Activated naive CD8-positive, alpha-beta T cell treated with anti-CD3 and anti-CD28 coated beads, Interleukin-2, amount 10 ng/mL, durations not matched to agents 7 days and 5 days (primary cell): ENCODE data around the gene TCEAL1. TPM values are rescaled to one million over a fixed set of nuclear protein-coding genes. Genes with fewer than 3 reads are reported as not detected.
"Not testable (repeated sequence)": the region's sequence is repeated elsewhere in the genome, so short reads cannot be mapped to it uniquely, and the experiment has no call there.

ENCODE experiments used
- ATAC-seq: fragments of 150-1000 bp; cut with Tn5 transposase; one replicate; pipeline ENCODE4 v1.10.0; 2021; ENCODE audit warnings: low read depth, moderate library complexity
- POLR2A ChIA-PET: fragments of 350-600 bp; sonication (Branson Sonifier 250); formaldehyde crosslinking; loops from one replicate; lab custom pipeline; 2021; ENCODE audit warnings: antibody characterized with exemption; lab: Charles Lee
- DNase-seq: peaks from one replicate; pipeline ENCODE4 v3.0.0; 2021
- H3K27ac Mint-ChIP-seq: one replicate; pipeline ENCODE4 v1.8.0; 2022; ENCODE audit warnings: mild to moderate bottlenecking, mixed read lengths
- H3K27me3 Mint-ChIP-seq: one replicate; pipeline ENCODE4 v1.8.0; 2022; ENCODE audit warnings: mild to moderate bottlenecking, moderate library complexity, mixed read lengths
- H3K36me3 Mint-ChIP-seq: one replicate; pipeline ENCODE4 v1.8.0; 2021; ENCODE audit warnings: mild to moderate bottlenecking, mixed read lengths
- H3K4me1 Mint-ChIP-seq: one replicate; pipeline ENCODE4 v1.8.0; 2021; ENCODE audit warnings: mixed read lengths
- H3K4me3 Mint-ChIP-seq: one replicate; pipeline ENCODE4 v1.8.0; 2022; ENCODE audit warnings: mild to moderate bottlenecking, moderate library complexity, mixed read lengths
- H3K9me3 Mint-ChIP-seq: one replicate; pipeline ENCODE4 v1.8.0; 2021; ENCODE audit warnings: mixed read lengths
- total RNA-seq, 2 experiments: library from RNA; stranded (reverse); gene quantifications; one replicate each; pipeline ENCODE4 v1.2.3, GENCODE V29; 2021

TCEAL1 gene
- total RNA-seq, 2 experiments from 2014 or later, result 10.1 TPM

DNA sequence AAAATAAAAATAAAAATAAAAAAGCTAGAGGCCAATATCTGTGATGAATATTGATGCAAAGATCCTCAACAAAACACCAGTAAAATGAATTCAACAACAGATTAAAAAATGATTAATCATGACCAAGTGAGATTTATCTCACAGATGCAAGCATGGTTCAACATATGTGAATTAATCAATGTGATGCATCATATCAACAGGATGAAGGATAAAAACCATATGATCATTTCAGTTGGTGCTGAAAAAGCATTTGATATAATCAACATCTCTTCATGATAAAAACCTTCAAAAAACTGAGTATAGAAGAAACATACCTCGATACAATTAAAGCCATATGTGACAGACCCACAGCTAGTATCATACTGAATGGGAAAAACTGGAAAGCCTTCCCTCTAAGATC, 18.9 kb downstream of the TCEAL1 start:
- Mint-ChIP-seq H3K27me3 (peaks cover 20% of the 10 kb centered on the region), H3K4me1 (no peaks in the 10 kb centered on the region), H3K9me3 (no peaks in the 10 kb centered on the region), H3K4me3 (no peak overlapping the region), H3K27ac (no peak overlapping the region), H3K36me3 (no peaks in the 10 kb centered on the region)
- POLR2A ChIA-PET, result no interaction called here
- DNase-seq (no peak), ATAC-seq (no peak)

DNA sequence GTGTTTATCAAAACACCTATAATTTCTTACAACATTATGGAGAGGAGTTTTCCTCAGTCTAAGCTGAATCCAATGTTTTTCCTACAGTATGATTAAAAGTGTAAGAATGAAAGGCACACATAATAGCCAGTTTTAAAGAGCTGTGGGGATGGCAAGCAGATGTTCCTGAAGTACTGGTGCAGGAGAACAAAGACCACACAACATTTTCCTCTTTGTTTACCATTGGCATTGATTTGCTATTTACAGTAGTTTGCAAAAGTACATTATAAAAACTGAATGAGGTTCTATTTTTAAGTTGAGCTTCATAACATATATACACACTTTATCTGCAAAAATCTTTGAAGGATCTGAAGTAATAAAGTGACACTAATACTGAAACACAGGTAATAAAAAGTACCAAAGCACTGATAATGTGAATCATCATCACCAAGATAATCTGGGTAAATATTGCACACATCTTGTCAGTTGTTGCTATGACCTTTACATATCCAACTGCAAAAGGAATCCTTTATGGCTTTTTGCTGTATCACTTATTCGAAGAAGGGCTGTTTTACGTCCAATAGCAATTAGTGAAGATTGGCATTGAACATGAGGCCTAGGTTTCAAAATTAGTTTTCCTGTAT, 22.5 kb downstream of the TCEAL1 start:
- DNase-seq, result no peak
- H3K27ac Mint-ChIP-seq, result no peak overlapping the region
- peaks cover 1% of the 10 kb centered on the region for H3K9me3 Mint-ChIP-seq
- no peaks in the 10 kb centered on the region for H3K36me3 Mint-ChIP-seq
- peaks cover 9% of the 10 kb centered on the region for H3K27me3 Mint-ChIP-seq
- H3K4me1 Mint-ChIP-seq, result peaks cover 2% of the 10 kb centered on the region
- no peak overlapping the region for H3K4me3 Mint-ChIP-seq
- no peak for ATAC-seq
- POLR2A ChIA-PET, result no interaction called here

DNA sequence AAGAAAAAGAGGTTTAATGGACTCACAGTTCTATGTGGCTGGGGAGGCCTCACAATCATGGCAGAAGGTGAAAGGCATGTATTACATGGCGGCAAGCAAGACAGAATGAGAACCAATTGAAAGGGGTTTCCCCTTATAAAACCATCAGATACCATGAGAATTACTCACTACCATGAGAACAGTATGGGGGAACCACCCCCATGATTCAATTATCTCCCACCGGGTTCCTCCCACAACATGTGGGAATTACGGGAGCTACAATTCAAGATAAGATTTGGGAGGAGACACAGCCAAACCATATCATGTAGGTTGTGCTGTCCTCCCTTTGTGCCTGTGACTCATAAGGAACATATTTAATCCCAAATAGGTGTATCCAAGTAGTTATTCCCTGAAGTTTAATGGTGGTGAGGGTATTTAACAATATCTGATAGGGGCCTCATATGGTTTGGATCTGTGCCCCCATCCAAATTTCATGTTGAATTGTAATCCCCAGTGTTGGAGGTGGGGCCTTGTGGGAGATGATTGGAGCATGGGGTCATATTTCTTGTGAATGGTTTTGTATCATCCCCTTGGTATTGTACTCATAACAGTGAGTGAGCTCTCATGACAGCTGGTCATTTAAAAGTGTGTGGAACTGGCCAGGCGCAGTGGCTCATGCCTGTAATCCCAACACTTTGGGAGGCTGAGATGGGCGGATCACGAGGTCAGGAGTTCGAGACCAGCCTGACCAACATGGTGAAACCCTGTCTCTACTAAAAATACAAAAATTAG, 26.6 kb downstream of the TCEAL1 start:
- H3K4me1 Mint-ChIP-seq, H3K4me3 Mint-ChIP-seq, POLR2A ChIA-PET, H3K27ac Mint-ChIP-seq, H3K27me3 Mint-ChIP-seq, H3K36me3 Mint-ChIP-seq, H3K9me3 Mint-ChIP-seq, ATAC-seq, DNase-seq: not testable (repeated sequence)

DNA sequence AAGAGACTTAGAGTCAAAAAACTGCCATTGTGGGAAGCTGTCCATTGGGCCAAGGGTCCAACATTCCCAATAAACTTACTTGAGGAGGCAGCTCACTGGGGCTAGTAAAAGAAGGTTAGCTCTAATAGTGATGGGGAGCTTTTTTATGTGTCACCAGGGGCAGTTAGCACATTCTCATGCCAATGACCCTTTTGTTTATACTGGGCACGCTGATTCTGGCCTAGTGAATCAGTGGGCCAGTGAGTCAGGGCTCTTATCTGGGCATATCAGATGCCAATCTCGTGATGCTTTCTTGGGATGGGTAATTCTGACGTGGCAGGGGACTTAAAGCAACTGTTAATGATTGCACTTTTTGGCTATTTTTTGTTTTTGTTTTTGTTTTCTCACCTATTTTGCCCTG, 27.8 kb downstream of the TCEAL1 start:
- Mint-ChIP-seq H3K27me3 (no peaks in the 10 kb centered on the region), H3K27ac (no peak overlapping the region), H3K4me1 (peaks cover 7% of the 10 kb centered on the region), H3K36me3 (peaks cover 2% of the 10 kb centered on the region), H3K9me3 (peaks cover 3% of the 10 kb centered on the region), H3K4me3 (no peak overlapping the region)
- DNase-seq (no peak), ATAC-seq (no peak)
- POLR2A ChIA-PET, result no interaction called here

DNA sequence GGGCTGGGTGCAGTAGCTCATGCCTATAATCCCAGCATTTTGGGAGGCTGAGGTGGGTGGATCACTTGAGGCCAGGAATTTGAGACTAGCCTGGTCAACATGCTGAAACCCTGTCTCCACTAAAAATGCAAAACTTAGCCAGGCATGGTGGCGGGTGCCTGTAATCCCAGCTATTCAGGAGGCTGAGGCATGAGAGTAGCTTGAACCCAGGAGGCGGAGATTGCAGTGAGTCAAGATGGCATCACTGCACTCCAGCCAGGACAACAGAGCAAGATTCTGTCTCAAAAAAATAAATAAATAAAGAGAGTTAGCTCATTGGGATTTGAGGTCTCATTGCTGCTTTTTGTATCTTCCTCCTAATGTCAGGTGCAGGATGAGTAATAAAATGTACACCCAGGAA, 28.3 kb downstream of the TCEAL1 start:
- H3K4me1 Mint-ChIP-seq, DNase-seq, ATAC-seq, H3K9me3 Mint-ChIP-seq, H3K36me3 Mint-ChIP-seq, H3K27me3 Mint-ChIP-seq, POLR2A ChIA-PET, H3K27ac Mint-ChIP-seq, H3K4me3 Mint-ChIP-seq: not testable (repeated sequence)

DNA sequence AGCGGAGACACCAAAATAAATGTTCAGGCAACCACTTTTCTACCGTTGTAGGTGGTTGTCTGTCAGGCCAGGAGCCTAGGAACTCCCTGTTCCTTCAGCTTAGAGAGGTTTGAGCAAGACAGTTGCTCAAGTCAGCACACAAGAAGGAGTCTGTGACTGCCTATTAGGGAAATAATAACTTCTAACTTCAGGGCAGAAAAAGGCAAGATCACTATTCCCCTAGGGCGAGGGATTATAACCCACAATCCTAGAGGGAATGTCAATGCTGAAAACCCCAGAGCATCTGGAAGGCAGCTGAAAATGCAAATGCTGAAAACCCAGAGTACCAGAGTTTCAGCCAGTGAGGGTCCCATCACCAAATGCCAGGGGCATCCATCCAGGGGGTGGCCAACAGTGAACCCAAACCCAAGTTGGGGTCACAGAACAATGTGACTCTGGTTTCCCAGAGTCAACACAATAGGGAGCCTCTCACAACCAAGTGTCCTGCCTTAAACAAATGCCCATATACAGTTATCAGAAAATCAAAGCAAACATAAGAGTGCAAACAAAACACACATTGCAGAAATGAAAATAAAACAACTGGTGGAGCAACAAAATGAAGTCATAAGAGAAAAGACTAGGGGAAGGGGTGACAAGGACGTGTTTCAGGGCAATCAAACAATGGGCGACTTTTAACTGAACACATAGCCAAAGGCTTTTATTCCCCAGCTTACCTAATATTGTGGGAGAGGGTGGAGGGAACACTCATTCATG, 30.1 kb downstream of the TCEAL1 start:
- peaks cover 3% of the 10 kb centered on the region for H3K9me3 Mint-ChIP-seq
- no peak for DNase-seq
- POLR2A ChIA-PET, result no interaction called here
- H3K27ac Mint-ChIP-seq, result no peak overlapping the region
- ATAC-seq, result no peak
- H3K27me3 Mint-ChIP-seq, result peaks cover 6% of the 10 kb centered on the region
- peaks cover 2% of the 10 kb centered on the region for H3K36me3 Mint-ChIP-seq
- no peak overlapping the region for H3K4me3 Mint-ChIP-seq
- H3K4me1 Mint-ChIP-seq, result peaks cover 7% of the 10 kb centered on the region

DNA sequence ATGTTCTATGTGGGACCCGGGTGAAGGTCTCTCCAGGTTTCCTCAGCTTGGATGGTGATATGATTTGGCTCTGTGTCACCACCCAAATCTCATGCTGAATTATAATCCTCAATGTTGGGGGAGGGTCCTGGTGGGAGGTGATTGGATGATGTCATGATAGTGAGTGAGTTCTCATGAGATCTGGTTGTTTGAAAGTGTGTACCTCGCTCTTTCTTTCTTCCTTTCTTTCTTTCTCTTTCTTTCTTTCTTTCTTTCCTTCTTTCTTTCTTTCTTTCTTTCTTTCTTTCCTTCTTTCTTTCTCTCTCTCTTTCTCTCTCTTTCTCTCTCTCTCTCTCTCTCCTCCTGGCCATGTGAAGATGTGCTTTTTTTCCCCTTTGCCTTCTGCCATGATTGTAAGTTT, 30.7 kb downstream of the TCEAL1 start:
- H3K27me3 Mint-ChIP-seq, ATAC-seq, H3K4me3 Mint-ChIP-seq, H3K9me3 Mint-ChIP-seq, H3K36me3 Mint-ChIP-seq, DNase-seq, POLR2A ChIA-PET, H3K27ac Mint-ChIP-seq, H3K4me1 Mint-ChIP-seq: not testable (repeated sequence)

DNA sequence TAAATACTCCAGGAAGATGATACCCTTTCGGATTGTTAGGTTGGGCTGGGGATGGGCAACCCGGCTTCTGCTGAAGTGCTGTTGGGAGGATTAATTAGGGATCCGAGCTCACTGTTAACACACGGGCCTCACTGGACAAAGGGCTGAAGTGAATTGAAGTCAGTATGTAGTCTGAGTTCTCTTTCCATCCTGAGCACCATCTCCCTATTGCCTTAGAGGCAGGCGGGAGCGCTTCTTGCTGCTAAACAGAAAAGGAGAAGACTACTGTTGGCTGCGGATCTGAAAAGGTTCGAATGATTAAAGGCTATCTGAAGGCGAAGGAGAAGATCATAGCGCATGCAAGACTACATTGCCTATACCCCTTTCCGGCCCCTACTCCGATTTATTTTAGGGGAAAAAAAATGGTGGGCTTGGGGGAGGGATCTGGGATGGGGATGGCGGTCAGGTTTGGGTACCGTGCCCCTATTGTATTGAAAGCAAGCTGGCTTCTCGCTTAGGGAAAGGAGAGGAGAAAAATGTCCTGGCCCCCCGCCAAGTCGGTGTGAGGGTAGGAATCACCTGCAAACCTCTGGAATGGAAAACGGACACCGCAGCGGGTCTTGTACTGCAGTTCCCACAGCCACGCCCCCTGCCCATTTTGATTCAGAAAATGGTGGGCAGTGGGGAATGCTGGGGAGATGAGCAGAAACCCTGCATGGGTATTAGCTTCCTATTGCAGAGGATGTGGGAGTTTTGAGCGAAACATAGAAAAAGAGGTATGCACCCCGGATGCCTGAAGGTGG, 35.4 kb downstream of the TCEAL1 start:
- no peak for ATAC-seq
- DNase-seq, result no peak
- peaks cover 9% of the 10 kb centered on the region for H3K27me3 Mint-ChIP-seq
- POLR2A ChIA-PET, result no interaction called here
- H3K4me1 Mint-ChIP-seq, result no peaks in the 10 kb centered on the region
- no peak overlapping the region for H3K4me3 Mint-ChIP-seq
- peaks cover 2% of the 10 kb centered on the region for H3K9me3 Mint-ChIP-seq
- no peak overlapping the region for H3K27ac Mint-ChIP-seq
- no peaks in the 10 kb centered on the region for H3K36me3 Mint-ChIP-seq

DNA sequence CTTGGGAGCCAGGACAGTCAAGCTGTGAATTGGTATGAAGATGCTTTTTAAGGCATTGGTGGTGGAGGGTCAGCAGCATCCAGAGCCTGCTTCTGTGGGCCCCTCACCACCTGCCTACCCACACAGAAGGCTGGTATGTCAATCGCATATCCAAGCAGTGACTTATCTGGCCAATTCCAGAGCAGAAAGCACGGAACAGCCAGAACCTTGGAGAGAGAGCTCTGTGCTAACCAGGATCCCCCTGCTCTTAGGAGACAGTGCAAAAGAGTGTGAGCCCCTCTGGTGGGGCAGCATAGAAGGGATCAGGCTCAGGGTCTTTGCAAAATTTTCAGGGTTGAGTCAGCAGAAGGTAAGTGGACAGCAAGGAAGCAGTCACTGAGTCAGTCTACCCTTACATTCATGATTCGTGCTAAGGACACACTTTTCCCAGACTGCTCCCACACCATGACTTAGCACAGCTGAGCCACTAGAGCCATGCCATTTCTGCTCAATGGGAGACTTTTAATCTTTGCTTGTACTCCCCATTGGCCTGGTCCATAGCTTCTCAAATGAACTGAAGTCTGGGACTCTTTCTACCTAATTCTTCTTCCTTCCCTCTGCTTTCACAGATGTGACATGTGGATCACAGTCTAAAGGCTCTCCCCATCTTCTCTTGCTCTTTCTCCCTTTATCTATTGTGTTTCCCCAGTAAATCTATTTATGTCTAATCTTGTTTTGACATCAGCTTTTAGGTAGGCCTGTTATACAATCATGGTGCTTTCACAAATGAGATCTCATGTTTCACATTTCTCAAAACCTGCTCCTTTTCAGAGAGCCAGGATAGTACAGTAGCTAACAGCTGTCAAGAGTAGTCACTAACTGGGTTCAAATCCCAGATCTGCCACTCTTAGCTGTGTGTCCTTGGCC, 37.7 kb downstream of the TCEAL1 start:
- peaks cover 9% of the 10 kb centered on the region for H3K27me3 Mint-ChIP-seq
- no peaks in the 10 kb centered on the region for H3K4me1 Mint-ChIP-seq
- H3K27ac Mint-ChIP-seq, result no peak overlapping the region
- DNase-seq, result no peak
- POLR2A ChIA-PET, result no interaction called here
- no peak overlapping the region for H3K4me3 Mint-ChIP-seq
- no peaks in the 10 kb centered on the region for H3K36me3 Mint-ChIP-seq
- H3K9me3 Mint-ChIP-seq, result no peaks in the 10 kb centered on the region
- ATAC-seq, result no peak

DNA sequence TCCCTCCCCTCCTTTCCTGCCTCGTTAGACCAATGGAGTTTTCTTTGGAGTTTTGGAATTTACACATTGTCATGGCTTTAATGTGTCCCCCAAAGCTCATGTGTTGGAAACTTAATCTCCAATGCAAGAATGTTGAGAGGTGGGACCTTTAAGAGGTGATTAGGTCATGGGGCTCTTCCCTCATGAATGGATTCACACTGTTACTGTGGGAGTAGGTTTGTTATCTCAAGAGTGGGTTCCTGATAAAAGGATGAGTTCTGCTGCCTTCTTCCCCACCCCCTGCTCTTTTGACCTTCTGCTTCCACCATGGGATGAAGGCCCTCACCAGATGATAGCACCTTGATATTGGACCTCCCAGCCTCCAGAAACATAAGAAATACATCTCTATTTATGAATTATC, 41.0 kb downstream of the TCEAL1 start:
- Mint-ChIP-seq H3K4me1 (no peaks in the 10 kb centered on the region), H3K27me3 (no peaks in the 10 kb centered on the region), H3K27ac (no peak overlapping the region), H3K9me3 (no peaks in the 10 kb centered on the region), H3K4me3 (no peak overlapping the region), H3K36me3 (no peaks in the 10 kb centered on the region)
- ATAC-seq, result no peak
- no peak for DNase-seq
- POLR2A ChIA-PET, result no interaction called here

DNA sequence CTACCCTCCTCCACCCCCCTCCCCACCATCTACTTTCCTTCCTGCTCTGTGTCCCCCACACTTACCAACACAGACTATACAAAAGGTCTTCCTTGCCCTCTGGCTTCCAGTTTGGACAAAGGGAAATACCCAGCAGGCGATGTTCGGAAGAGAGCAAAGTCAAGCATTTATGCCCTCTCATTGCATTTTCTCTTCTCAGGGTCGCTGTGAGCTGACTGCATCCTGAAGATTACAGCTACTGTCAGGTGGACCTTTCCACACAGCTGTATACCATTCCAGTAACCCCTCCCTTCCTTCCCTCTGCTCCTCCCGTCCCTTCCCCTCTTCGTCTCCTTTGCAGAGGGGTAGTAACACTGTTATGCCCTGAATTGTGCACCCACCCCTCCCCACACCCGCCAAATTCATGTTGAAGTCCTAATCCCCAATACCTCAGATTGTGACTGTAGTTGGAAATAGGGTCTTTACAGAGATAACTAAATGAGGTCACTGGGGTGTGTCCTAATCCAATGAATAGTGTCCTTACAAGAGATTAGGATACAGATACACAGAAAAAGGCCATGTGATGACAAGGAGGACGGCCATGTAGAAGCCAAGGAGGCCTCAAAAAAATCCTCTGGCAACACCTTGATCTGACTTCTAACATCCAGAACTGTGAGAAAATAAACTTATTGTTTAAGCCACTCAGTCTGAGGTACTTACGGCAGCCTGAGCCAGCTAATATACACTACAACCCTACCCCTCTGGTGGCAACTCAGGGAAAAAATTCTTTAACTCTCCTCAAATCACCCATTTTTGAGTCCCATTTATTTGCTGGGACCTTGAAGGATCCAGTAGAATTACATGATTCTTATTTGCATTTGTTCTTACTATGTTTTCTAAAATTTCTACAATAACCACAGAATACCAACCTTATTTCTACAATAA, 46.0 kb downstream of the TCEAL1 start:
- H3K9me3 Mint-ChIP-seq, result no peaks in the 10 kb centered on the region
- POLR2A ChIA-PET, result no interaction called here
- H3K27ac Mint-ChIP-seq, result no peak overlapping the region
- peaks cover 10% of the 10 kb centered on the region for H3K36me3 Mint-ChIP-seq
- no peaks in the 10 kb centered on the region for H3K4me1 Mint-ChIP-seq
- DNase-seq (no peak), ATAC-seq (no peak)
- no peak overlapping the region for H3K4me3 Mint-ChIP-seq
- no peaks in the 10 kb centered on the region for H3K27me3 Mint-ChIP-seq
